ENCODE measurements around the gene UBE2V1.
A peak's percentile ranks its signal among the peaks of the same experiment; 100 is the strongest.

Gene UBE2V1

DNA sequence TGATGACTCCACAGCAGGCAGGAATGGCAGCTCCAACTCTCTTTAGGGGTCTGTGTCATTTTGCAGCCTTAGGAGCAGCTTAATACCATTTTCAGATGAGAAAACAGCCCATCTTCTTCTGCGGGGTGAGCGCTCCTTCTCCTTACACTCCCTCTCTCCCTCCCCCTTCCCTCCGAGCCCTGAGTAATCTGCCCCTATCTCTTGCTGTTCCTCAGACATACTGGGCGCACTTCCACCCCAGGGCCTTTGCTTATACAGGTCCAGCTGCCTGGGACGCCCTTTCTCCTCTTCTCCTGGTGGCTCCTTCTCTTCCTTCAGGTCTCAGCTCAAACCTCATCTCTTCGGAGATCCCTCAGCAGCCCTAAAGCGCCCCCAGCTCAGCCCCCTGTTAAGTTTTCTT, 75.4 kb downstream of the UBE2V1 start:
- H3K9ac ChIP-seq (ENCODE audit: low read length) = no peak overlapping the region
- H3K36me3 ChIP-seq (ENCODE audit: control insufficient read depth, insufficient read depth, low read length) = no peaks in the 10 kb centered on the region
- no peaks in the 10 kb centered on the region for H3K27me3 ChIP-seq (ENCODE audit: control insufficient read depth, insufficient read depth, low read length)
- peaks cover 3% of the 10 kb centered on the region for H3K4me1 ChIP-seq (ENCODE audit: control insufficient read depth, insufficient read depth, low read length)
- H3K4me3 ChIP-seq (ENCODE audit: low read length) = no peak overlapping the region
- H3K27ac ChIP-seq (ENCODE audit: low read depth, low read length) = no peak overlapping the region

DNA sequence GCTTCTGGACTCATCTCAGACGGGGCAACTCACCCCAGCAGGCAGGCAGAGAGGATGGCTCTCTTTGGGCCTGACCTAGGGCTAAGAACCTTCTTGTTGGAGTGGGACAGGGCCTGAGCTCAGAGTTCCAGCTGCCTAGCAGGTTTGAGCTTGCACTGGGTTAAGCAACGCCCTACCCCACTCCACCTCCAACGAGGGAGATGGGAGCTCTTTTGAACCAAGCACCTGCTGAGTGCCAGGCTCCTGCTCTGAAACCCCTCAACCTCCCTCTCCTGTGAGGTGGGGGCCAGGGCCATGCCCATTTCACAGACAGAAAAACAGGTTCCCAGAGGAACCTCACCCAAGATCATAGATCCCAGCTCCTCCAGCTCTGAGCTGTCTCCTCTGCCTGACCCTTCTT, 75.8 kb downstream of the UBE2V1 start:
- Histone ChIP-seq H3K4me1 (ENCODE audit: control insufficient read depth, insufficient read depth, low read length) (peaks cover 3% of the 10 kb centered on the region), H3K36me3 (ENCODE audit: control insufficient read depth, insufficient read depth, low read length) (no peaks in the 10 kb centered on the region), H3K27ac (ENCODE audit: low read depth, low read length) (no peak overlapping the region), H3K9ac (ENCODE audit: low read length) (no peak overlapping the region), H3K27me3 (ENCODE audit: control insufficient read depth, insufficient read depth, low read length) (no peaks in the 10 kb centered on the region), H3K4me3 (ENCODE audit: low read length) (no peak overlapping the region)

DNA sequence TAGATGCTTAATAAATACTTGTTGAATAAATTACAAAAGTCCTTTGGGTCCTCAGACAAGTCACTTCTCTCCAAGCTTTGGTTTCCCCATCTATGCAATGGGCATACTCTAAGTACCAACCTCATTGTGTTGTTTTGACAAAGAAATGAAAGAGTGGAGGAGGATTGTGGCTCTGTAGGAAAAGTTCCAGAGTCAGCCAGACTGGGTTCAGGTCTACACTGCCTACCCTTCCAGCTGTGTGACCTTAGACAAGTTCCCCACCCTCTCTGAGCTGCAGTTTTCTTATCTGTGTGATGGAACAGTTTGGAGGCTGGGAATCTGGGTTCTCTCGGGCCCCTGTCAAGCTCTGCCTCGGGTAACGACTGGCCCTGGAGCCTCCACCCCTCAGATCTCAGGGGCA, 76.2 kb downstream of the UBE2V1 start:
- H3K4me3 ChIP-seq (ENCODE audit: low read length) = no peak overlapping the region
- no peaks in the 10 kb centered on the region for H3K36me3 ChIP-seq (ENCODE audit: control insufficient read depth, insufficient read depth, low read length)
- no peak overlapping the region for H3K27ac ChIP-seq (ENCODE audit: low read depth, low read length)
- H3K9ac ChIP-seq (ENCODE audit: low read length) = no peak overlapping the region
- H3K4me1 ChIP-seq (ENCODE audit: control insufficient read depth, insufficient read depth, low read length) = peaks cover 3% of the 10 kb centered on the region
- H3K27me3 ChIP-seq (ENCODE audit: control insufficient read depth, insufficient read depth, low read length) = no peaks in the 10 kb centered on the region

DNA sequence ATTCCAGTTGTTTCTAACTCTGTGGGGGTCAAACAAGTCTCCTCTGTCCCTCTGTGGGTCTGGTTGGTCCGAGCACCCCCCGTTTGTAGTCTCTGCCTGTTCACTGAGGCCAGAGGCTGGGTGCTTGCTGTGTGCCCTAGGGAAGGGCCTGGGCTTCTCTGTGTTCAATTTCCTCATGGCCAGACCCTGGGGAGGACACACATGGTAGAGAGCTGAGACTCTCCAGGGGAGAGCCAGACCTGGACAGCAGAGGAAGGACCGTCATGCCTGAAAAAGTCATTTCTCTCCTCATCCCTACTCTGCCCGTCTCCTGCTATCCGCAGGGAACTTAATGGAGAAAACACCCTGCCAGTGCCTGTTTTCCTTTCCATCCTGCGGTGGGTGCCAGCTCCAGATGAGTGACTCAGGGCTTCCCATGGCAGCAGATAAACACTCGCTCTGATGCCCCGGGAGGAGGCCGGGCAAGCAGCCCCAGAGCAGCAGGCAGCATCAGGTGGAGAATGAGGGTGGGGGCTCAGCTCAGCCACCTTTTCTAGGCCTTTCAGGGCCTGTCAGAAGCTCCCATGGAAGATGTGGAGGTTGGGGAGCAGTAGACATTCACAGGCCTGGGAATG, 78.3 kb downstream of the UBE2V1 start:
- Histone ChIP-seq H3K4me3 (ENCODE audit: low read length) (no peak overlapping the region), H3K36me3 (ENCODE audit: control insufficient read depth, insufficient read depth, low read length) (no peaks in the 10 kb centered on the region)

DNA sequence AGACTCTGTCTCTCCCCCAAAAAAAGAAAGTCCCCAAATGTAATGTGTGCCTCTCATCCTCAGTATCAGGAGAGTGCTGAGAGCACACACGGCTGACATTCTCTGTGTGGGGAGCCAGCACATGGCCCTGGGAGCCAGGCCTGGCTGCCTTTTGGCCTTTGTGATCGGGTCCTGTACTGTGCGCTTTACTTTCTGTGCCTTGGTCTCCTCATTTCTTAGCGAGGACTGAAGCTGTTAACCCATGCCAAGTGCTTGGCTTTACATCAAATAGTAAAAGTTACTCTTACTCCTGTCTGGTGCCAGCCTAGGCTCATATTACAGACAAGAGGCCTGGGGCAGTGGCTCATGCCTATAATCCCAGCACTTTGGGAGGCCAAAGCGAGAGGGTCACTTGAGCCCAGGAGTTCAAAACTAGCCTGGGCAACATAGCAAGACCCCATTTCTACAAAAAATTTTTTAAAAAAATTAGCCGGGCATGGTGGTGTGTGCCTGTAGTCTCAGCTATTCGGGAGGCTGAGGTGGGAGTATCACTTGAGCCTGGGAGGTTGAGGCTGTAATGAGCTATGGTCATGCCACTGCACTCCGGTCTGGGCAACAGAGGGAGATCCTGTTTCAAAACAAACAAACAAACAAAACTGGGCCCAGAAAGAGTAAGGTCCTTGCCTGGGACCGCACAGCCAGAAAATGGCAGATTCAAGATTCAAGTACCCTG, 79.8 kb downstream of the UBE2V1 start:
- H3K4me3 ChIP-seq (ENCODE audit: low read length) = no peak overlapping the region
- H3K9ac ChIP-seq (ENCODE audit: low read length) = no peak overlapping the region
- H3K27me3 ChIP-seq (ENCODE audit: control insufficient read depth, insufficient read depth, low read length) = no peaks in the 10 kb centered on the region
- H3K36me3 ChIP-seq (ENCODE audit: control insufficient read depth, insufficient read depth, low read length) = no peaks in the 10 kb centered on the region
- peak overlapping the region; percentile 21 for H3K27ac ChIP-seq (ENCODE audit: low read depth, low read length)
- peaks cover 10% of the 10 kb centered on the region for H3K4me1 ChIP-seq (ENCODE audit: control insufficient read depth, insufficient read depth, low read length)

More for the DNA sequence above, 78.3 kb downstream of the UBE2V1 start:
- Histone ChIP-seq H3K4me1 (ENCODE audit: control insufficient read depth, insufficient read depth, low read length) (peaks cover 10% of the 10 kb centered on the region), H3K27ac (ENCODE audit: low read depth, low read length) (peak overlapping the region; percentile 56), H3K9ac (ENCODE audit: low read length) (no peak overlapping the region), H3K27me3 (ENCODE audit: control insufficient read depth, insufficient read depth, low read length) (no peaks in the 10 kb centered on the region)

All from rectal smooth muscle tissue (tissue), 1 donor.